Upper lobe of right lung (tissue), 1 donor: ENCODE data around the gene WIF1. TPM values are rescaled to one million over a fixed set of nuclear protein-coding genes. Genes with fewer than 3 reads are reported as not detected.

Experiments
- ATAC-seq: fragments of 200-7000 bp; cut with Tn5 transposase; one replicate; pipeline ENCODE4 v1.9.1; 2020; ENCODE audit warnings: mild to moderate bottlenecking, moderate library complexity
- DNase-seq: peaks from one replicate; pipeline ENCODE4 v3.0.0-alpha.2; 2020
- H3K27ac ChIP-seq: fragments of 200-600 bp; one replicate; pipeline ENCODE4 v1.8.0; 2022
- H3K27me3 ChIP-seq: fragments of 200-600 bp; one replicate; pipeline ENCODE4 v1.8.0; 2022; ENCODE audit warnings: mild to moderate bottlenecking
- H3K36me3 ChIP-seq: fragments of 200-600 bp; one replicate; pipeline ENCODE4 v1.8.0; 2022
- H3K4me1 ChIP-seq: fragments of 200-600 bp; one replicate; pipeline ENCODE4 v1.8.0; 2022
- H3K4me3 ChIP-seq: fragments of 200-600 bp; one replicate; pipeline ENCODE4 v1.8.0; 2022; ENCODE audit warnings: mild to moderate bottlenecking
- H3K9me3 ChIP-seq: fragments of 200-600 bp; one replicate; pipeline ENCODE4 v1.8.0; 2022
- intact Hi-C: fragments of 100-400 bp; cut with DNase I; formaldehyde crosslinking; loops from one replicate; pipeline ENCODE4 v1.11.0; 2022
- long read RNA-seq: library from polyadenylated mRNA; unstranded; transcript quantifications from one replicate; pipeline ENCODE4 v2.0.0, GENCODE V29; 2021
- total RNA-seq: library from RNA; stranded (reverse); fragmentation: NEBNext Ultra II Directional; extraction: Animal tissue kit (Norgen Biotek cat#: 25700); gene quantifications from one replicate; pipeline ENCODE4 v1.2.1, GENCODE V29; 2021
- TF ChIP-seq, protein P1 (sequence below): fragments of 200-600 bp; IDR thresholded peaks from one replicate; pipeline ENCODE4 v1.8.0; 2022; ENCODE audit warnings: antibody characterized with exemption
- donor health status: DM: no; HTN: yes; CAD: no; lungs with severe emphysema.

WIF1 gene, protein sequence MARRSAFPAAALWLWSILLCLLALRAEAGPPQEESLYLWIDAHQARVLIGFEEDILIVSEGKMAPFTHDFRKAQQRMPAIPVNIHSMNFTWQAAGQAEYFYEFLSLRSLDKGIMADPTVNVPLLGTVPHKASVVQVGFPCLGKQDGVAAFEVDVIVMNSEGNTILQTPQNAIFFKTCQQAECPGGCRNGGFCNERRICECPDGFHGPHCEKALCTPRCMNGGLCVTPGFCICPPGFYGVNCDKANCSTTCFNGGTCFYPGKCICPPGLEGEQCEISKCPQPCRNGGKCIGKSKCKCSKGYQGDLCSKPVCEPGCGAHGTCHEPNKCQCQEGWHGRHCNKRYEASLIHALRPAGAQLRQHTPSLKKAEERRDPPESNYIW
- 171 TPM for total RNA-seq
- long read RNA-seq, transcript WIF1-201 (10 exons, 2,238 nt), result major isoform, 193 of 279 reads
- long read RNA-seq, partial matches to known transcripts, result 17 of 279 reads
- long read RNA-seq, other reads (novel, unspliced or antisense), result 69 of 279 reads

DNA sequence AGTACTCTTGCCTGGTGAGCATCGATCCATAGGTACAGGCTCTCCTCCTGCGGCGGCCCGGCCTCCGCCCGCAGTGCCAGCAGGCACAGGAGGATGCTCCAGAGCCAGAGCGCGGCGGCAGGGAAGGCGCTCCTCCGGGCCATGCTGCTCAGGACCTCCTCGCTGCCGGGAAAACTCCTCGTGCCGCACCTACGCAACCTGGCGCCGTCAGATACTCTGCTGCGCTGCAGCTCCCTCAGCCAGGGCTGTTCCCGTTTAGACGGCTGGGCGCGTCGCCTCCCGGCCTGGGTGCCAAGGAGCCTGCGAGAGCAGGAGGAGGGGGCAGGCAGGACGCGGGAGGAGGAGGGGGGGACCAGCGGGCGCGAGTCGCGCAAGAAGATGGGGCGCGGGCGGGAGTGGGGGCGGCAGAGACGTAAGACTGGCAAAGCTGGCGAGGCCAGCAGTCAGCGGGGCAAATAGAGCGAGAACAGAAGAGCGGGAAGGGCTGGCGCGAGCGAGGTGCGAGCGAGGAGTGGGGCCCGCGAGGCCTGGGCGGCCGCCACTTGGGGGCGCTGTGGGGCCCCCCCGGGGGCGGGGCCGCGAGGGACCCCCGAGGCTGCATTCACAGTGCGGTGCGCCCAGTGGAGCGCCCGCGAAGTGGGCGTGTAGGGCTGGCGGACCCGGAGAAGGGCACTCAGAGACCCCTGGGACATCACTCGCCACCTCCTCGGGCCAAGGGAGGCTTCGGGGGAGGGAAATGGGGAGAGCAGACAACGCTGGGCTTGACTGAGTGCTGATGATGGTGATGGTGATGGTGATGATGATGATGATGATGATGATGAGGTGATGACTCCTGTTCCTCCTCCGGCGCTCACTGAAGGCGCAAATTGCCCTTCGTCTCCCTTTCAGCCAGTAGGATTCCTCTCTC is at the start of gene WIF1:
Gene WIF1 (minus strand): TSS at position 257 of the 907 bp plus-strand sequence. CDS start 114 bp downstream, at position 143.
- H3K4me1 ChIP-seq, result peaks cover 6% of the 10 kb centered on the region
- no peaks in the 10 kb centered on the region for H3K9me3 ChIP-seq
- DNase-seq (peak; percentile 91), ATAC-seq (peak; percentile 93)
- H3K36me3 ChIP-seq, result no peaks in the 10 kb centered on the region
- H3K27ac ChIP-seq, result no peak within 1 kb of the TSS
- TF ChIP-seq, protein P1, sequence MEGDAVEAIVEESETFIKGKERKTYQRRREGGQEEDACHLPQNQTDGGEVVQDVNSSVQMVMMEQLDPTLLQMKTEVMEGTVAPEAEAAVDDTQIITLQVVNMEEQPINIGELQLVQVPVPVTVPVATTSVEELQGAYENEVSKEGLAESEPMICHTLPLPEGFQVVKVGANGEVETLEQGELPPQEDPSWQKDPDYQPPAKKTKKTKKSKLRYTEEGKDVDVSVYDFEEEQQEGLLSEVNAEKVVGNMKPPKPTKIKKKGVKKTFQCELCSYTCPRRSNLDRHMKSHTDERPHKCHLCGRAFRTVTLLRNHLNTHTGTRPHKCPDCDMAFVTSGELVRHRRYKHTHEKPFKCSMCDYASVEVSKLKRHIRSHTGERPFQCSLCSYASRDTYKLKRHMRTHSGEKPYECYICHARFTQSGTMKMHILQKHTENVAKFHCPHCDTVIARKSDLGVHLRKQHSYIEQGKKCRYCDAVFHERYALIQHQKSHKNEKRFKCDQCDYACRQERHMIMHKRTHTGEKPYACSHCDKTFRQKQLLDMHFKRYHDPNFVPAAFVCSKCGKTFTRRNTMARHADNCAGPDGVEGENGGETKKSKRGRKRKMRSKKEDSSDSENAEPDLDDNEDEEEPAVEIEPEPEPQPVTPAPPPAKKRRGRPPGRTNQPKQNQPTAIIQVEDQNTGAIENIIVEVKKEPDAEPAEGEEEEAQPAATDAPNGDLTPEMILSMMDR, result peak; percentile 45
- intact Hi-C loops, result loop anchor here (10.0 kb wide), 1 partner anchor 227 kb away; no protein-coding TSS in a partner anchor
- H3K4me3 ChIP-seq, result peak within 1 kb of the TSS; percentile 45
- H3K27me3 ChIP-seq, result peaks cover 57% of the 10 kb centered on the region

DNA sequence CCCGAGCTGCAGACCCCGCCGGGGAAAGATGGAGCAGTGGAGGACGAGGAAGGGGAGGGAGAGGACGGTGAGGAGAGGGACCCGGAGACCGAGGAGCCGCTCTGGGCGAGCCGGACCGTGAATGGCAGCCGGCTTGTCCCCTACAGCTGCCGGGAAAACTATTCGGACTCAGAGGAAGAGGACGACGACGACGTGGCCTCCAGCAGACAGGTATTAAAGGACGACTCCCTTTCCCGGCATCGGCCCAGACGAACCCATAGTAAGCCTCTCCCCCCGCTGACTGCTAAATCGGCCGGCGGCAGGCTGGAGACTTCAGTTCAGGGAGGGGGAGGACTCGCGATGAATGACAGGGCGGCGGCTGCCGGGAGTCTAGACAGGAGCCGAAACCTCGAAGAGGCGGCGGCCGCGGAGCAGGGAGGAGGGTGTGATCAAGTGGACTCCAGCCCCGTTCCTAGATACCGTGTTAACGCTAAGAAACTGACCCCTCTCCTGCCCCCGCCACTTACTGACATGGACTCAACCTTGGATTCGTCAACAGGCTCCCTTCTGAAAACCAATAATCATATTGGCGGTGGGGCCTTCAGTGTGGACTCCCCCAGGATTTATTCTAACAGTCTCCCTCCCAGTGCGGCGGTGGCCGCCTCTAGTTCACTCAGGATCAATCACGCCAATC is 49.2 kb upstream of the WIF1 start:
- ATAC-seq, result peak; percentile 78
- Histone ChIP-seq H3K9me3 (no peaks in the 10 kb centered on the region), H3K27ac (peak overlapping the region; percentile 94), H3K27me3 (no peaks in the 10 kb centered on the region), H3K4me3 (peak overlapping the region; percentile 94), H3K36me3 (no peaks in the 10 kb centered on the region), H3K4me1 (peaks cover 35% of the 10 kb centered on the region)
- DNase-seq, result peak; percentile 88
- TF ChIP-seq, protein P1, result no peak
- intact Hi-C loops, result no loop called here

DNA sequence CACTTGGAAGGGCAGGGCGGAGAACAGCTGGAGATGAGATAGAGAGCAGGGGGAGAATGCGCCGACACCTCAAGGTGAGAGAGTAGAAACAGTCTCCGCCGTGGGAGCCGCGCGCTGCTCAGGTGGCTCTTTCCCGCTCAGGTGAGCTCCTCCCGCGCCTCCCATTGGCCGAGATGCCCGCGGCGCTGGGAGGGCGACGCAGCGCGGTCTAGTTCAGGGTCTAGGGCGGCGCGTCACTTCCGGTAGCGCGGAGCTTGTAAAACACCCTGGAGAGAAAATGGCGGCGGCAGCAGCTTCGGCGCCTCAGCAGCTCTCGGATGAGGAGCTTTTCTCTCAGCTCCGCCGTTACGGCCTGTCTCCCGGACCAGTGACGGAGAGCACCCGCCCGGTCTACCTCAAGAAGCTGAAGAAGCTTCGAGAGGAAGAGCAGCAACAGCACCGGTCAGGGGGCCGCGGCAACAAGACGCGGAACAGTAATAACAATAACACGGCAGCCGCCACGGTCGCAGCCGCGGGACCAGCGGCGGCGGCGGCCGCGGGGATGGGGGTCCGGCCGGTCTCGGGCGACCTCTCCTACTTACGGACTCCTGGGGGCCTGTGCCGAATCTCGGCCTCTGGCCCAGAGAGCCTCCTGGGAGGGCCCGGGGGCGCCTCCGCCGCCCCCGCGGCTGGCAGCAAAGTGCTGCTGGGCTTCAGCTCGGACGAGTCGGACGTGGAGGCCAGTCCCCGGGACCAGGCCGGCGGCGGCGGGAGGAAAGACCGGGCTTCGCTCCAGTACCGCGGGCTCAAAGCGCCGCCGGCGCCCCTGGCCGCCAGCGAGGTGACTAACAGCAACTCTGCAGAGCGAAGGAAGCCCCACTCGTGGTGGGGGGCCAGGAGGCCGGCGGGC is 48.5 kb upstream of the WIF1 start, which contains the start of gene LEMD3:
Gene LEMD3 (plus strand): TSS at position 264 of the 889 bp plus-strand sequence. CDS start 14 bp downstream, at position 278.
- intact Hi-C loops, result no loop called here
- no peaks in the 10 kb centered on the region for H3K27me3 ChIP-seq
- H3K36me3 ChIP-seq, result no peaks in the 10 kb centered on the region
- TF ChIP-seq, protein P1, result no peak
- H3K9me3 ChIP-seq, result no peaks in the 10 kb centered on the region
- DNase-seq (peak; percentile 98), ATAC-seq (peak; percentile 98)
- peak within 1 kb of the TSS; percentile 94 for H3K27ac ChIP-seq
- H3K4me1 ChIP-seq, result peaks cover 33% of the 10 kb centered on the region
- peak within 1 kb of the TSS; percentile 94 for H3K4me3 ChIP-seq

DNA sequence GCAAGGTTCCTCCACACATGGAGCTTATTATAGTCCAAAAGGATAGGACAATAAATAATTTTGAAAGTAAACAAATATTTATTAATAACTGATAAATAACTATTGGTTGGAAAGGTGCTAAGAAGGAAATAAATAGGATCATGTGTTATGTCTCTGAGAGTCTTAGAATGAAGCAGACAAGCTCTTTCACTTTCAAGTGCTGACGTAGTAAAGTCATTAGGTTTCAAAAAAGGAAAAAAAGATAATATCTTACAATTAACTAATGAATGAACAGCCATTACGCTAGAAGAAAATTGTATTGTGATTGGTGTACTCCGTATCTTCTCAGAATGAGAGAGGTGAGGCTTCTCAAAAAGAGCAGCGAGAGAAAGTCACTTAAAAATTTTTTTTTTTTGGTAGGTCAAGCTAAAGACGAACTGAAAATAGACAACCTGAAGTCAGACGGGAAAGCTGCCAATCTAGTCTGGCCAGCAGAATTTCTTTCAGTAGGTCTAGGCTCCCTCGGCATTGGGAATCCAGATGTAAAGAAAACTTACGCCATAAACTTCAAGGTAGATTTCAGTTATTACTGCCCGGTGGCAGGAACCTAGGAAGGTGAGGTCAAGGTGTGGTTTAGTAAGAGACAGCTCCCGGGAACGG is 47.7 kb upstream of the WIF1 start:
- Histone ChIP-seq H3K4me3 (peak overlapping the region; percentile 94), H3K9me3 (no peaks in the 10 kb centered on the region), H3K27ac (peak overlapping the region; percentile 94), H3K27me3 (no peaks in the 10 kb centered on the region), H3K36me3 (no peaks in the 10 kb centered on the region), H3K4me1 (peaks cover 29% of the 10 kb centered on the region)
- intact Hi-C loops, result no loop called here
- no peak for ATAC-seq
- TF ChIP-seq, protein P1, result no peak
- no peak for DNase-seq
